Mesothelial cell of epicardium (in vitro differentiated cells): ENCODE data around the gene GRIK1. TPM values are rescaled to one million over a fixed set of nuclear protein-coding genes. Genes with fewer than 3 reads are reported as not detected.

ENCODE experiments used
- DNase-seq, 2 experiments: peaks; one replicate each; pipeline ENCODE4 v3.0.0; 2021; ENCODE audit warnings: low spot score in 2 of 2; ENCODE audit not compliant: unreplicated experiment in 2 of 2
- H3K27ac Mint-ChIP-seq: 2 replicates; pipeline ENCODE4 v1.8.0; 2021; ENCODE audit warnings: mixed read lengths
- H3K27me3 Mint-ChIP-seq: 2 replicates; pipeline ENCODE4 v1.8.0; 2021; ENCODE audit warnings: low read depth, mixed read lengths
- H3K36me3 Mint-ChIP-seq: 2 replicates; pipeline ENCODE4 v1.8.0; 2021; ENCODE audit warnings: mixed read lengths
- H3K4me1 Mint-ChIP-seq: 2 replicates; pipeline ENCODE4 v1.8.0; 2021; ENCODE audit warnings: mixed read lengths
- H3K4me3 Mint-ChIP-seq: 2 replicates; pipeline ENCODE4 v1.8.0; 2021; ENCODE audit warnings: mild to moderate bottlenecking, moderate library complexity, mixed read lengths
- H3K9me3 Mint-ChIP-seq: 2 replicates; pipeline ENCODE4 v1.8.0; 2021; ENCODE audit warnings: mixed read lengths
- total RNA-seq: library from RNA; stranded (reverse); gene quantifications from 3 replicates; pipeline ENCODE4 v1.2.1, GENCODE V29; 2021
- TF ChIP-seq, protein P1 (sequence below): fragments of 200-600 bp; sonication (generic); IDR thresholded peaks from one replicate; pipeline ENCODE4 v1.5.0; 2021; ENCODE audit warnings: antibody characterized with exemption; ENCODE audit not compliant: unreplicated experiment

The GRIK1 gene
- total RNA-seq, 1 donor from 2014 or later = 5.9 TPM

DNA sequence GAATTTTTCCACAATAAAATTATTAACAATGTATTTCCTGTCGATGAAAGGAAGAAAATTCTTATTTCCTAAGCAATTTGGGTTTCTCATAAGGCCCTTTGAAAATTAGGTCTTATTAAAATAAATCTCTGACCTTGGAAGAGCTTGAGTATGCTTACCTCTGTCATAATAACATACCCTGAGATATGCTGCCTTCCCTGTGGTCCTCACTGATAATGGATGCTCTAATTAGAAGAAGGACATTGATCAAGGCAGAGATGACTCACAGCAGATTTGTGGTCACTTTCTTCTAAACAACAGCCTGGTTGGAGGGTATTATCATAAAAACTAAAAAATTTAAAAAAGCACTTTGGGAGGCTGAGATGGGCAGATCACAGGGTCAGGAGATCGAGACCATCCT lies 217.8 kb downstream of the GRIK1 start:
- H3K27ac Mint-ChIP-seq = no peak overlapping the region
- DNase-seq = no peak
- H3K27me3 Mint-ChIP-seq = no peaks in the 10 kb centered on the region
- no peaks in the 10 kb centered on the region for H3K9me3 Mint-ChIP-seq
- H3K4me1 Mint-ChIP-seq = peaks cover 14% of the 10 kb centered on the region
- H3K36me3 Mint-ChIP-seq = no peaks in the 10 kb centered on the region
- TF ChIP-seq, protein P1, sequence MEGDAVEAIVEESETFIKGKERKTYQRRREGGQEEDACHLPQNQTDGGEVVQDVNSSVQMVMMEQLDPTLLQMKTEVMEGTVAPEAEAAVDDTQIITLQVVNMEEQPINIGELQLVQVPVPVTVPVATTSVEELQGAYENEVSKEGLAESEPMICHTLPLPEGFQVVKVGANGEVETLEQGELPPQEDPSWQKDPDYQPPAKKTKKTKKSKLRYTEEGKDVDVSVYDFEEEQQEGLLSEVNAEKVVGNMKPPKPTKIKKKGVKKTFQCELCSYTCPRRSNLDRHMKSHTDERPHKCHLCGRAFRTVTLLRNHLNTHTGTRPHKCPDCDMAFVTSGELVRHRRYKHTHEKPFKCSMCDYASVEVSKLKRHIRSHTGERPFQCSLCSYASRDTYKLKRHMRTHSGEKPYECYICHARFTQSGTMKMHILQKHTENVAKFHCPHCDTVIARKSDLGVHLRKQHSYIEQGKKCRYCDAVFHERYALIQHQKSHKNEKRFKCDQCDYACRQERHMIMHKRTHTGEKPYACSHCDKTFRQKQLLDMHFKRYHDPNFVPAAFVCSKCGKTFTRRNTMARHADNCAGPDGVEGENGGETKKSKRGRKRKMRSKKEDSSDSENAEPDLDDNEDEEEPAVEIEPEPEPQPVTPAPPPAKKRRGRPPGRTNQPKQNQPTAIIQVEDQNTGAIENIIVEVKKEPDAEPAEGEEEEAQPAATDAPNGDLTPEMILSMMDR = no peak
- H3K4me3 Mint-ChIP-seq = no peak overlapping the region

DNA sequence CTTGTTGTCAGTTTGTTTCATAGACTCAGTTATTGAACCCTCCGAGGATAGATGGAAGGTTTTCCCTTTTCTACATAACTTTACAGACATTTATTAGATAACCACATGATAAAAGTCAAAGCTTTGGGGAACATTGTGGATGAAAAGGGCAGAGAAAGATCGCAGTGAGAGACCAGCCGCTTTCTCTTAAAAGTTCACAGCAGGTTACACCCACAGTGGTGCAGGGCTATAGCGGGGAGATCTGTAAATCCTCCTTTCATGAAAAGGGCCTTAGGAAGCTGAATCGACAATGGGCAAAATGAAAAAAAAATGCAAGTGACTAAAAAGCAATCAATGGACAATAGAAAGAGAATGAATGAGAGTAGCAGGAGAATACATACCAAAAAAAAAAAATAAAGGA lies 218.6 kb downstream of the GRIK1 start:
- no peak overlapping the region for H3K4me3 Mint-ChIP-seq

DNA sequence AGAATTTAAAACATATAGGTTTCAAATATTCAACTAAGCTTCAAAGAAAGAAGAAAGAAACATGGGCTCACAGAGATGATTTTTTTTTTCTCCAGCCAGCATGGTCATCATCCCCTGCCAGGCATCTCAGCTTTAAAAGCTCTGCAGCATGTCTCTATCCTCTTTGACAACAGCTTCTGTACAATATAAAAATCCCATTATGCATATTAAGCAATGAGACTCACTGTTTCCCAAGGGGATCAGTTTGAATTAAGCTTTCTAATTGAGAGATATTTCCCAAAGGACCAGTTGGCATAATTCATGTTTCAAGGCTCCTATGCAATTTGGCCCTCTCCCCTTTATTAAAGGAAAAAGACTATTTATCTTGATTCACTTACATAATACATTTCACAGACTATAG lies 220.3 kb downstream of the GRIK1 start:
- H3K4me1 Mint-ChIP-seq = peaks cover 11% of the 10 kb centered on the region
- H3K27me3 Mint-ChIP-seq = no peaks in the 10 kb centered on the region
- peaks cover 5% of the 10 kb centered on the region for H3K36me3 Mint-ChIP-seq

More for the DNA sequence above, 218.6 kb downstream of the GRIK1 start:
- Mint-ChIP-seq H3K36me3 (peaks cover 4% of the 10 kb centered on the region), H3K27me3 (no peaks in the 10 kb centered on the region), H3K4me1 (peaks cover 14% of the 10 kb centered on the region), H3K27ac (no peak overlapping the region), H3K9me3 (peaks cover 4% of the 10 kb centered on the region)
- DNase-seq = no peak
- TF ChIP-seq, protein P1 = no peak

DNA sequence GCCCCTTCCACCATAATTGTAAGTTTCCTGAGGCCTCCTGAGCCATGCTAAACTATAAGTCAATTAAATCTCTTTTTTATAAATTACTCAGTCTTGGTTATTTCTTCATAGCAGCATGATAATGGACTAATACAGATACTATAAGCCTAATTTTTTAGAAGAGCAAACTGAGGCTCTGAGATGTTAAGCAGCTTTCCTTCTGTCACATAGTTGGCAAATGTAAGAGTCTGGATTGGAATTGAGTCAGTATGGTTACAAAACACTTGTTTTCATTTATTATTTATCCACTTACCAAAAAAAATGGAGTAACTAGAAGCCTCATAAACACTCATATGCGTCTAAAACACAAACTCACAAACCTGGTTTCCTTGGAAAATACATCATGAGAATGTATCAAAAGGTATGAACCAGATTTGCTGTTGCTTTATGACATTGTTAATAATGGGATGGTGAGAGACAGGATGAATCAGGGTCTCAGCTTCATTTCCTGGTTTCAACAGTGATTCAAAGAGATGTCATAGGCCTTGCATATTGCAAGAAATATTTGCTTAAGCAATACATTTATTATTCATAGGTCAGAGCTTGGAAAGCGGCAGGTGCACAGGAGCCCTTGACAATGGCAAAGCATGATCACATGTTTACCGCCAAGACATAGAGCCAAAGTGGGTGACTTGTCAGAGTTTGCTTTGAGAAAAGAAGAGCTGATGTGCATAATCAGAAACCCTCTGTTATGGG lies 221.5 kb downstream of the GRIK1 start:
- H3K27me3 Mint-ChIP-seq = no peaks in the 10 kb centered on the region
- peaks cover 8% of the 10 kb centered on the region for H3K9me3 Mint-ChIP-seq
- H3K4me3 Mint-ChIP-seq = no peak overlapping the region
- peaks cover 11% of the 10 kb centered on the region for H3K4me1 Mint-ChIP-seq
- H3K36me3 Mint-ChIP-seq = peaks cover 5% of the 10 kb centered on the region
- DNase-seq = no peak
- no peak overlapping the region for H3K27ac Mint-ChIP-seq
- TF ChIP-seq, protein P1 = no peak

More for the DNA sequence above, 220.3 kb downstream of the GRIK1 start:
- H3K9me3 Mint-ChIP-seq = peaks cover 8% of the 10 kb centered on the region
- no peak overlapping the region for H3K27ac Mint-ChIP-seq
- H3K4me3 Mint-ChIP-seq = no peak overlapping the region
- DNase-seq = no peak
- TF ChIP-seq, protein P1 = no peak

DNA sequence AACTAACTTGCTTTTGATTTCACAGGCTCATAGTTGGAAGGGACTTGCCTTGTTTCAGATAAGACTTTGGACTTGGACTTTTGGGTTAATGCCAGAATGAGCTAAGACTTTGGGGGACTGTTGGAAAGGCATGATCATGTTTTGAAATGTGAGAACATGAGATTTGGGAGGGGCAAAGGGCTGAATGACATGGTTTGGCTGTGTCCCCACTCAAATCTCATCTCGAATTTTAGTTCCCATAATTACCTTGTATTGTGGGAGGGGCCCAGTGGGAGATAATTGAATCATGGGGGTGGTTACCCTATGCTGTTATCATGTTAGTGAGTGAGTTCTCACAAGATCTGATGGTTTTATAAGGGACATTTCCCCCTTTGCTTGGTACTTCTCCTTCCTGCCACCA lies 222.1 kb downstream of the GRIK1 start:
- no peaks in the 10 kb centered on the region for H3K27me3 Mint-ChIP-seq
- DNase-seq = no peak
- peaks cover 5% of the 10 kb centered on the region for H3K36me3 Mint-ChIP-seq
- peaks cover 8% of the 10 kb centered on the region for H3K9me3 Mint-ChIP-seq
- peaks cover 11% of the 10 kb centered on the region for H3K4me1 Mint-ChIP-seq
- no peak overlapping the region for H3K27ac Mint-ChIP-seq
- no peak overlapping the region for H3K4me3 Mint-ChIP-seq
- TF ChIP-seq, protein P1 = no peak
